AML-193 (cell line): ENCODE results near the gene COLEC11.
"Not testable (repeated sequence)": the region's sequence is repeated elsewhere in the genome, so short reads cannot be mapped to it uniquely, and the experiment has no call there.

Experiments
- DNase-seq, 2 experiments: peaks; one replicate each; lab custom pipeline; 2025; lab: John Stamatoyannopoulos, UW

The COLEC11 gene

GRCh38 chr2:3594493-3595281 lies at the start of gene COLEC11:
TSS of gene COLEC11 (plus strand) at chr2:3595112. CDS start at chr2:3604341, 9,229 bp downstream.
- DNase-seq = no peak

GRCh38 chr2:3545788-3546478 lies 49.0 kb upstream of the COLEC11 start:
- DNase-seq = no peak

GRCh38 chr2:3547915-3548314 lies 47.0 kb upstream of the COLEC11 start:
- no peak for DNase-seq

- no peak for DNase-seq
These were observed 41.0 kb upstream of the COLEC11 start for GRCh38 chr2:3553946-3554345.

GRCh38 chr2:3557639-3558204 lies 37.2 kb upstream of the COLEC11 start:
- no peak for DNase-seq

GRCh38 chr2:3558205-3559014 lies 36.5 kb upstream of the COLEC11 start, which contains the start of gene RNASEH1:
TSS of gene RNASEH1 (minus strand) at chr2:3558333. CDS start at chr2:3558260, 73 bp downstream.
- peak; percentile 92 to 93 for DNase-seq

- no peak for DNase-seq
These were observed 31.4 kb upstream of the COLEC11 start for GRCh38 chr2:3563521-3563976.

GRCh38 chr2:3565117-3565516 lies 29.8 kb upstream of the COLEC11 start:
- DNase-seq = no peak

- no peak for DNase-seq
These were observed 28.1 kb upstream of the COLEC11 start for GRCh38 chr2:3566806-3567205.

- DNase-seq = not testable (repeated sequence)
These were observed 25.3 kb upstream of the COLEC11 start for GRCh38 chr2:3569656-3570055.

GRCh38 chr2:3571284-3571683 lies 23.6 kb upstream of the COLEC11 start:
- DNase-seq = no peak

GRCh38 chr2:3572620-3573019 lies 22.3 kb upstream of the COLEC11 start:
- DNase-seq = no peak

GRCh38 chr2:3574155-3574554 lies 20.8 kb upstream of the COLEC11 start:
- DNase-seq = no peak

- DNase-seq = no peak
These were observed 19.2 kb upstream of the COLEC11 start for GRCh38 chr2:3575534-3576262.

- not testable (repeated sequence) for DNase-seq
These were observed 18.7 kb upstream of the COLEC11 start for GRCh38 chr2:3576263-3576630.

- DNase-seq = no peak
These were observed 15.9 kb upstream of the COLEC11 start for GRCh38 chr2:3578987-3579386.

GRCh38 chr2:3580449-3580848 lies 14.5 kb upstream of the COLEC11 start:
- DNase-seq = no peak

GRCh38 chr2:3581367-3582262 lies 13.3 kb upstream of the COLEC11 start:
- no peak for DNase-seq

GRCh38 chr2:3584076-3584475 lies 10.8 kb upstream of the COLEC11 start:
- no peak for DNase-seq

GRCh38 chr2:3584608-3585260 lies 10.2 kb upstream of the COLEC11 start:
- no peak for DNase-seq
